HUDEP-2 (cell line): ENCODE results near the gene CDK5RAP2.
"Not testable (repeated sequence)": the region's sequence is repeated elsewhere in the genome, so short reads cannot be mapped to it uniquely, and the experiment has no call there.

Experiments
- DNase-seq, 76 experiments: peaks; one replicate each; lab custom pipeline; 2025; ENCODE audit not compliant: unreplicated experiment in 76 of 76; lab: John Stamatoyannopoulos, UW

CDK5RAP2 gene

GRCh38 chr9:120477534-120478001, 102.4 kb downstream of the CDK5RAP2 start:
- DNase-seq = peak in 21 of 76 experiments; percentile 0 to 38 (median 8)

DNA sequence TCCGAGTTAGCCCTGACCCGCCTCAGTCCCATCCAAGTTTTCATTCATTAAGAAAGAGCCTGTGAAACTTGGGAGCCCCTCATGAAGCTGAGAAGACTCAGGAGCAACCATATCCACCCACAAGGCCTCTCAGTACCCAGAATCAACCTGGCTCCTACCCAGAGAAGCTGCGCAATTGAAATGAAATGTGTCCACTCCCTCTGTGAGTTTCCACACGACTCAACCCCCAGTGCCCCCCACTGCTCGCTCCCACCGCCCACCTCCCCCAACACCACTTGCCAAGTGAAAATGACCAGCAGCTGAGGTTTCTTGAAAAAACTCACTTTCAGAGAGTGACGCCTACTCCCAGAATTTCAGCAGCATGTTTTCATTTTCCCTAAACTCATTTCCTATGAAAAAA, 104.6 kb downstream of the CDK5RAP2 start:
- DNase-seq = no peak

DNA sequence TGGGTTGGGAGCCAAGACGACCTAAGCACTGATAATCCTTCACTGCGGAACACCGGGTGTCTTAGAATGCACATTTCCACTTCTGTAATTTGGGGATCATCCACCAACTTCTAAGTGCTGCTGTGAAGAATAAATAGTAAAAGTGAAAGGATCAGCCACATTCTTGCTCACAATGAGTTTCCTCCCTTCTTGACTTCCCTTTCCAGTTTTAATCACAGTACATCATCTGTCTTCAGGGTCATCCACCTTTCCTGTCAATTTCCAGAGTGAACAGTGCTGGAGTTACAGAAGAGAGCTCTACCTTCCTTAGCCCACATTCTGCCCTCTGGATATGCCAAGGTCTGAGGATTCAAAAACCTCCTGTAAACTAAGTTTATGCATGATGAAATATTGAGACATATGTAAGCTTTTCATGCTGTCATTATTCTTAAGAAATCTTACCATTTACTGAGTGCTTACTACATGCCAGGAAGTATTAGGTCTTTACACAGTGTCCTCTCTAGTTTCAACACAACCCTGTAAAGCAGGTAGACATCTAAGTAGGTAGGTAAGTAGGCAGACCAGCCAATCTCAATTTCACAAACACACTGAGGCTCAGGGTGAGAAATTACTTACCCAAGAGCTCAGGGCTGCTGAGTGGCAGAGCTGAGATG, 105.2 kb downstream of the CDK5RAP2 start:
- DNase-seq = no peak

GRCh38 chr9:120473608-120474007, 106.4 kb downstream of the CDK5RAP2 start:
- DNase-seq = no peak

DNA sequence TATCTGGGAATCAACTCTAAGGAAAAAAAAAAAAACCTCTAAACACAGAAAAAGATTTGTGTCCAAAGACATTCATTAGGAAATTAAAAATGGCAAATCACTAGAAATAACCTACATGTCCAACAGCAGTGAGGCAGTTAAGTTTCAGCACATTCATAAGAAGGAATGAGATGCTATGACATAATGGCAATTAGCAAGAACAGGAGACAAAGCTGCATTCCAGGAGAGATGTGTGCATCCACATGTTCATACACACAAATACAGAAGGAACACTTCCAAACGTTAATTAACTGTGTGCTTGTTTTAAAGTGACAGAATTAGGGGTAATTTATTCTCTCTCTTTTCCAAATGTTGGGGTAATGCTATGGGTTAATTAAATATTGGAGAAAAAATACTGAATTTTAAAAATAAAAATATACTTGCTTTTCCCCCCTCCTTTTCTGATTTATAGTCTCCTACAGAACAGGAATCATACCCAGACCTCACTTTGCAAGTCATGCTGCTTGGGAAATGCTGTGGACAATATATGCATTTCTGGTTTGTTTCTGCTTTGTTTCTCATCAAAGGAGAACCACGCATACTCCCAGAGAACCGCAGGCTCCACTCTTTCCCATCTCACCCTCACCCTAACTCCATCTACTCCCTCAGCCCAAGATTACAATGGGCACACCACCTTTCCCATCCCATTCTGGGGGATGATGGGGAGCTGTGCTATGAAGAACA, 114.1 kb downstream of the CDK5RAP2 start:
- DNase-seq = no peak

DNA sequence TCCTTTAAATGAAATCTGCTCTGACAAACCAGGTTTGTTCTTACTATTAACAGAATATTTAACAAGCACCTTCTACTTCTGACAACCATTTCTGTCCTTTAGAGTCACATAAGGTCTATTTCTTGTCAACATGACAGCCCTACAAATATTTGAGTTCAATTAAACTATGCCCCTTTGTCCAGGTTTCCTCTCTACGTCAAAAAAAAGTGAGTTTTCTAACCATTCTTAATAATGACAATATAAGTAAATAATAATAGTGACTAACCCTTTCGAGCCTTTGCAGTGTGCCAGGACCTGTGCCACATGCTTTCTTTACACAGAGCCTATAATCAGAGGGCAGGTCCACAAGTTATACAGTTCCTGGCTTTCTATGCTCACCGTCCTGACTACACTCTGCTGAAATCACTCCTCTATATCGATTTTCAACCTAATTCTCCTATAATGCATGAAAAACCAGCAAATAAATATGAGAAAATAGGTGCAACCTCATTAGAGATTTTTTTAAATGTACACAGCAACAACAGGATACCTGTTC, 115.0 kb downstream of the CDK5RAP2 start:
- DNase-seq = no peak

GRCh38 chr9:120464176-120464886, 115.6 kb downstream of the CDK5RAP2 start:
- no peak for DNase-seq

DNA sequence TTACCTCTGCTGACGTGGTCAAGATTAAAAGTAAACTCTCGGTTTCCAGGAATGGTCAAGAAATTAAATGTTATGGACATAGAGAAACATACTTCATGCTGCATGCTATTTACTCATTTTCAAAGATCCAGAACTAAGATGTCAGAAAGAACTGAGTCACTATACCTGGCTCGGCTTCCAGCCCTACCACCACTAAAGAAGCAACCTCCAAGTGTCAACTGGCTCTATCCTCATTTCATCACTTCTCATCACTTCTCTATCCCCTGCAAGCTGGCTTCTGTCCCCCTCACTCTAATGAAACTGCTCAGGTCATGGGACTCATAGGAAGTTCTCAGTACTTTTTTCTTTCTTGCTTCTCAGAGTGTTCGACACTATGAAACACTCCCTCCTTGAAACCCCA, 116.2 kb downstream of the CDK5RAP2 start:
- DNase-seq = no peak

DNA sequence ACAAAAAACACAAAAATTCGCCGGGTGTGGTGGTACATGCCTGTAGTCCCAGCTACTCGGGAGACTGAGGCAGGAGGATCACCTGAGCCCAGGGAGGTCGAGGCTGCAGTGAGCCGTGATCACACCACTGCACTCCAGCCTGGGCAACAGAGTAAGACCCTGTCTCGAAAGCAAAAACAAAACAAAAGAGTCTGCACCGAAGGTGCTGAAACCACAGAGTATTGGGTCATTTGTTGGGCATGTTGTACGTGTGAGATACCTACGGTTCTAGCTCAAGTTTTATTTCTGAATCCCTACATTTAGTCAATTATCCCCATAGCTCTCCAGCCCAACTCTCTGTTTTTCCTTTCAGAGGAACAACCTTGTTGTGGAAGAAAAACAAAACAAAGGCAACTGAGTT, 118.3 kb downstream of the CDK5RAP2 start:
- not testable (repeated sequence) for DNase-seq

DNA sequence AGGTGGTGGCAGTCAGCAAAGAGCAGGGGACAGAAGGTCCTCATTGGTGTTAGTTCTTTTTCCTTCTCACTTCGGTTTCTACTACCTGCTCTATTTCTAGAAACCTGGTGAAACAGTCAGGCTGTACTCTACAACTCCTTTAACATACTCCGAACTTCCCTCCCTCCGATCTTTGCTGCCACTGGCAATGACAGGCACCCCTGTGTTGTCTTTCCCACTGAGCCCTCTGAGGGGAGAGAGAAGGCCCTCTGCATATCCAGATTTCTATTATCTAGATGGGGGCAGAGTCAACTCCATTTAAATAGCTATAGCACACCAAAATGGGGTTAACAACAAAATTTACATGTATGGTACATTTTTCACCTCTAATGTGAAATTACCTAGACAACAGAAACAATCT, 123.7 kb downstream of the CDK5RAP2 start:
- DNase-seq = no peak

DNA sequence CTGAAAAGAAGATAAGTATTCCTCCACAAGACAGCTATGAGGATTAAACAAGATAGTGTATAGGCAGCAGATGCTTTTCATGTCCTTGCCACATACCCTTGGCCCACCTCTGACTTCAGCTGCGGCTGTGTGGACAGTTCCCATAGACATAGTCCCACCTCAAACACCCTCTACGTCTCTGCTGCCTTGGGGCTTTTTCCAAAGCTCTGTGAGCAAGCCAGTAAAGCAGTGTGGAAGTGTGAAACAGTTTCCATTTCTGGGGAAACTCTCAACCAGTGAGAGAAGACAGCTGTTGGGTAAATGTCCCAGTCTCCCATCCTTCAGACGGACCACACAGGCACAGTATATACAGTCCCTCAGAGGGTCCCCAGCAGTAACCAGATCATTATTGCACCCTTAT, 125.5 kb downstream of the CDK5RAP2 start:
- DNase-seq = no peak

DNA sequence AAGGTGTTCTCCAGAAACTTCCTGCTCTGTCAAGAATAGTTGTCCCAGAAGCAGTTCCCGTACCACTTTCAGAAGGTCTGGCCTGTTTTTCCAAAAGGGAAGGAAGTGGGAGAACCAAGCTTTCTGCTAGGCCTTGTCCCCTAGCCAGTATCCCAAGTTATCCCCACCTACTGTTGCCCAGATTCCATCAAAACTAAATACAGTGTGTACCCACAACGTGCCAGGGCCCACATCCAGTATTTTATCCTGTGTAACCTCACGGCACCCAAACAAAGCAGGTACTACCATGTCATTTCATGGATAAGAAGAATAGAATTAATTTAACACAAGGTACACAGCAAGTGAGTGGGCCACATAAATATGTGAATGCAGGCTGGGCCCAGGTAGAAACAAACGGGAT, 126.2 kb downstream of the CDK5RAP2 start:
- DNase-seq = no peak

GRCh38 chr9:120452631-120453030, 127.3 kb downstream of the CDK5RAP2 start:
- no peak for DNase-seq

- no peak for DNase-seq
Observed at GRCh38 chr9:120450916-120451315, 129.1 kb downstream of the CDK5RAP2 start.

DNA sequence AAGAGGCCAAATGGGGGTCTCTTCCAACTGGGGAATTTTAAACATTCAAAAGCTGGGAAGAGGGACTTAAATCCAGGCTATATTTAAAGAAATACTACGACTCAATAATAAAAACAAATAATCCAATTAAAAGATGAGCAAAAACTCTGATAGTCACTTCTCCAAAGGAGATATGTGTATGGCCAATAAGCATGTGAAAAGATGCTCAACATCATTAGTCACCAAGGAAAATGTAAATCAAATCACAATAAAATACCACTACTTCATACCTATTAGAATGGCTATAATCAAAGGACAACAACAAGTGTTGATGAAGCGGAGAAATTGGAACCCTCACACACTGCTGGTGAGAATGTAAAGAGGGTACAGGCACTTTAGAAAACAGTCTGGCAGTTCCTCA, 130.4 kb downstream of the CDK5RAP2 start:
- no peak for DNase-seq

DNA sequence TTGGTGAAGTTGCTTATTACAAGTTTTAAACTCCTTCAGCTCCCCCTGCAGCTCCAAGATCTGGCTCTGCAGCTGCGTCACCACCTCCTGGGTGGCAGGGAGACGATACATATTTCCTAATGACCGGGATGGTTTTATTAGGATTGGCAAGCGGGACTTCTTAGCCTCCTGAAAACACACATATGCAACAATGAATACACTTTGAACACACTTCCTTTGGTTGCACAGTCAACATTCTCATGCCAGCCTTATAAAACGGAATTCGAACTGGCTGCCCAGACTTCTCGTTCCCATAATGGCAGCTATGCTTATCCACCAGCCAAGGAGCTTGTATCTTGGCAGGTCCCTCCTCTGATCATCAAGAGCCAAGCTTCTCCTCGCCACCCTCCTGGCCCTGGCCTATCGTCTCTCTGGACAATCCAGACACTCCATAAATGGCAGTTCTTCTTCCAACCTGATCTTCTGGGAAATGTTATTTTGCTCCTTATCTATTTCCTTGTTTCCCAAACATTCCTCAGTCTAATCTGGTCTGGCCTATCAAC, 131.9 kb downstream of the CDK5RAP2 start:
- no peak for DNase-seq

DNA sequence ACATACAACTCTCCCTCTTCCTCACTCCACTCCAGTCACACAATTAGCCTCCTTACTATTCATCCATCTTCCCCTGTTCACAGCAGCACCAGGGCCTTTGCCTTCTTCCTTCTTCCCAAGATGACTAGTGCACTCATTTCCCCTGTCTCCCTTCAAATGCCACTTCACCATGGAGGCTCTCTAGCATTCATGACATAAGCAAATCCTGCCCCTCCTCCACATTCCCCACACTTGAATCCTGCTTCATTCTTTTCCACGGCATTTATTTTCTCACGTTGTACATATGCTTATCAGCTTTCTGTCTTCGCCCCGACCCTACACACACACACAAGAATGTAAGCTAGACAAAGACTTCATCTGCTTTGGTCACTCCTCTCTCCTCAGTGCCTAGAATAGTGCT, 133.3 kb downstream of the CDK5RAP2 start:
- DNase-seq = no peak

DNA sequence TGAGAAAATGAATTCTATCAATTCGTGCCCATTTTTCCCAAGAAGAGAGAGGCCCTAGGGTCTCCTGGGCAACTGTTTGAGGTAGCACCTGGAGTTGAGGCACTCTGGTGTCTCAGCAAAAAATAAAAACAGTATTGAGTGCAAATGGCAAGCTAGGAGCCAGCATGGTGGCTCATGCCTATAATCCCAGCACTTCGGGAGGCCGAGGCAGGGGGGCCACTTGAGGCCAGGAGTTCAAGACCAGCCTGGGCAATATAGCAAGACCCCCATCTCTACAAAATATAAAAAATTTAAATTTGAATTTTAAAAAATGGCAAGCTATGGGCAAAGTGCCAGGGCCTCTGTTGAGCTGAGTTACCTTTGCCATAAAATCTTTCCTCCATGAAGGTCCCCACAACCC, 136.0 kb downstream of the CDK5RAP2 start:
- no peak for DNase-seq

DNA sequence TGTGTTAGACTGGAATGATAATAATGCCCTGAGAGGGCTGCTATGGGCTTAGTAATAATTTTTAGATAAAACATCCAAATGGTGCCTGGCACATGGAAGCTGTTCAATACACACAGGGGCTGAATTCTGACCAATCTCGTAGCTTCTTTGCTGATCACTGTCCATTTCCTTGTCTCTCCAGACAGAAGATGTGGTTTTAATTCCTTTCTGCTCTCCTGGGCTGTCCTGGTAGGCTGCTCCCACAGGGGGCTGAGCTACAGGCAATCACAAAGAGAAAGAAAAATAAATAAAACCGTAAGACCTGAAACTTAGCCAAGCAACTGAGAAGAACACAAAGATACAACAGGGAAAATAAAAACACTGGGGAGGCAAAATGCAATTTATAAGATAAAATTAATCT, 136.5 kb downstream of the CDK5RAP2 start:
- no peak for DNase-seq

GRCh38 chr9:120442308-120442995, 137.5 kb downstream of the CDK5RAP2 start:
- no peak for DNase-seq
